GM12878 (cell line): ENCODE results near the gene TSGA10. TPM values are rescaled to one million over a fixed set of nuclear protein-coding genes. Genes with fewer than 3 reads are reported as not detected.

Source experiments
- ATAC-seq: fragments of 200-7000 bp; cut with Tn5 transposase; 3 replicates; pipeline ENCODE4 v1.9.1; 2020; ENCODE audit warnings: mild to moderate bottlenecking, moderate library complexity
- BruUV-seq: library from RNA; stranded (reverse); fragments of 400-500 nt; replicated peaks from 2 replicates; lab custom pipeline; 2021; lab: Mats Ljungman, UMichigan
- CTCF ChIA-PET: fragments of 300-600 bp; sonication (Branson Sonifier 250); formaldehyde crosslinking; extraction: SDS; loops from one replicate; lab custom pipeline; 2021; ENCODE audit warnings: inconsistent platforms; lab: Yijun Ruan, JAX
- POLR2A ChIA-PET: fragments of 350-600 bp; formaldehyde crosslinking; extraction: SDS; loops from one replicate; lab custom pipeline; 2021; ENCODE audit warnings: inconsistent platforms; lab: Charles Lee
- RAD21 ChIA-PET: fragments of 300-600 bp; sonication (Branson Sonifier 250); formaldehyde crosslinking; loops from one replicate; lab custom pipeline; 2023; ENCODE audit warnings: antibody characterized with exemption; ENCODE audit not compliant: unreplicated experiment; lab: Charles Lee
- SMC1A ChIA-PET: fragments of 300-600 bp; sonication (Branson Sonifier 250); formaldehyde crosslinking; loops from one replicate; lab custom pipeline; 2023; ENCODE audit not compliant: unreplicated experiment, uncharacterized antibody; lab: Charles Lee
- DNase-seq: peaks from one replicate; pipeline ENCODE4 v3.0.0-alpha.2; 2011; ENCODE audit warnings: low read depth, low spot score
- FAIRE-seq: peaks from 3 replicates; lab custom pipeline; 2011; peaks lifted over from hg19 to GRCh38; lab: Jason Lieb, UNC
- H2AFZ ChIP-seq: 2 replicates; pipeline ENCODE4 v1.6.0; 2011; ENCODE audit warnings: low read depth, low read length, control low read depth; ENCODE audit not compliant: control insufficient read depth
- H3K27ac ChIP-seq: 2 replicates; pipeline ENCODE4 v1.5.1; 2011; ENCODE audit warnings: control low read depth; ENCODE audit not compliant: control insufficient read depth, insufficient read depth
- H3K27me3 ChIP-seq, 2 experiments: replicated peaks in 1 of 2; 2 replicates each; pipeline versions ENCODE4 v1.6.0 to v1.6.1; 2011; ENCODE audit warnings: low read length in 1 of 2; ENCODE audit not compliant: control insufficient read depth in 2 of 2, insufficient read depth in 2 of 2
- H3K36me3 ChIP-seq, 2 experiments: 2 replicates each; pipeline ENCODE4 v1.5.1; 2011; ENCODE audit warnings: low read length in 1 of 2; ENCODE audit not compliant: control insufficient read depth in 2 of 2, insufficient read depth in 2 of 2
- H3K4me1 ChIP-seq: 2 replicates; pipeline ENCODE4 v1.6.1; 2011; ENCODE audit warnings: mild to moderate bottlenecking, low read length, moderate library complexity, mixed read lengths; ENCODE audit not compliant: control insufficient read depth, insufficient read depth
- H3K4me2 ChIP-seq: 2 replicates; pipeline ENCODE4 v1.6.0; 2011; ENCODE audit warnings: control low read depth; ENCODE audit not compliant: control insufficient read depth, insufficient read depth
- H3K4me3 ChIP-seq: fragments of 200-600 bp; sonication (generic); 2 replicates; pipeline ENCODE4 v1.5.1; 2016
- H3K79me2 ChIP-seq: 2 replicates; pipeline ENCODE4 v1.6.0; 2011; ENCODE audit warnings: low read length; ENCODE audit not compliant: control insufficient read depth, insufficient read depth
- H3K9ac ChIP-seq: 2 replicates; pipeline ENCODE4 v1.8.0; 2011; ENCODE audit warnings: low read length, control low read depth, mixed read lengths; ENCODE audit not compliant: control insufficient read depth, insufficient read depth
- H3K9me3 ChIP-seq: replicated peaks from 3 replicates; pipeline ENCODE4 v1.5.1; 2011; ENCODE audit warnings: mild to moderate bottlenecking, low read length; ENCODE audit not compliant: control insufficient read depth, insufficient read depth
- H4K20me1 ChIP-seq: 2 replicates; pipeline ENCODE4 v1.6.0; 2011; ENCODE audit not compliant: control insufficient read depth, insufficient read depth
- CEBPB ChIP-seq, 2 experiments: fragments of 150-350 bp in 1 of 2; IDR thresholded peaks; 2 replicates each; pipeline ENCODE4 v1.6.1; 2012 to 2014; ENCODE audit warnings: low read depth in 2 of 2, low read length in 2 of 2, borderline replicate concordance in 1 of 2, inconsistent platforms in 1 of 2
- CREM ChIP-seq: IDR thresholded peaks from 2 replicates; pipeline ENCODE4 v1.6.1; 2014; ENCODE audit warnings: antibody characterized with exemption, low read depth
- CTCF ChIP-seq, 3 experiments: IDR thresholded peaks in 2 of 3; conservative IDR thresholded peaks in 1 of 3; 2 replicates each; pipeline ENCODE4 v1.5.1; 2011; ENCODE audit warnings: low read depth in 3 of 3, low read length in 3 of 3, mild to moderate bottlenecking in 3 of 3, control low read depth in 2 of 3, moderate library complexity in 2 of 3, inconsistent platforms in 1 of 3, mixed read lengths in 1 of 3; ENCODE audit not compliant: control insufficient read depth in 2 of 3, insufficient read depth in 1 of 3; ENCODE audit errors: extremely low read depth in 1 of 3
- HDAC6 ChIP-seq: fragments of 200-600 bp; sonication (generic); IDR thresholded peaks from one replicate; pipeline ENCODE4 v1.8.0; 2017; ENCODE audit warnings: antibody characterized with exemption; ENCODE audit not compliant: unreplicated experiment
- JUND ChIP-seq: IDR thresholded peaks from 2 replicates; pipeline ENCODE4 v1.6.1; 2012; ENCODE audit warnings: low read depth, mild to moderate bottlenecking, low read length, improper control_type of control experiment, moderate library complexity
- MAX ChIP-seq: IDR thresholded peaks from 2 replicates; pipeline ENCODE4 v1.6.1; 2012; ENCODE audit warnings: low read depth, low read length, improper control_type of control experiment
- NFIC ChIP-seq: IDR thresholded peaks from 2 replicates; pipeline ENCODE4 v1.6.1; 2012; ENCODE audit warnings: low read depth, mild to moderate bottlenecking, inconsistent platforms, low read length, moderate library complexity
- NFYB ChIP-seq: IDR thresholded peaks from 2 replicates; pipeline ENCODE4 v1.6.1; 2011; ENCODE audit warnings: low read depth, mild to moderate bottlenecking, low read length, improper control_type of control experiment, moderate library complexity; ENCODE audit not compliant: insufficient read depth
- POLR2AphosphoS5 ChIP-seq: IDR thresholded peaks from 2 replicates; pipeline ENCODE4 v1.6.1; 2011; ENCODE audit warnings: mild to moderate bottlenecking, low read length, inconsistent platforms
- SMAD1 ChIP-seq: fragments of 450-650 bp; IDR thresholded peaks from 2 replicates; pipeline ENCODE4 v1.6.1; 2018; ENCODE audit warnings: mild to moderate bottlenecking, low read depth; ENCODE audit not compliant: partially characterized antibody
- SMARCA5 ChIP-seq: fragments of 450-650 bp; IDR thresholded peaks from 2 replicates; pipeline ENCODE4 v1.6.1; 2017; ENCODE audit warnings: mild to moderate bottlenecking
- SP1 ChIP-seq: IDR thresholded peaks from one replicate; pipeline ENCODE4 v1.6.1; 2011; ENCODE audit warnings: low read depth, low read length
- SREBF1 ChIP-seq: IDR thresholded peaks from 2 replicates; pipeline ENCODE4 v1.6.1; 2012; ENCODE audit warnings: mild to moderate bottlenecking, low read length
- USF2 ChIP-seq: IDR thresholded peaks from 2 replicates; pipeline ENCODE4 v1.6.1; 2011; ENCODE audit warnings: low read depth, low read length, improper control_type of control experiment, borderline replicate concordance
- WGBS: methylation state at CpG from one replicate; pipeline ENCODE4 v1.1.6; 2016; ENCODE audit warnings: low lambda C conversion rate; ENCODE audit not compliant: insufficient replicate concordance, insufficient coverage; ENCODE audit errors: missing lambda C conversion rate; 5-methylcytosine and 5-hydroxymethylcytosine counted together
- in situ Hi-C: fragments of 300-500 bp; cut with MboI; formaldehyde crosslinking; loops from 9 replicates; pipeline ENCODE4 v1.14.3; 2018; ENCODE audit warnings: mixed read lengths
- intact Hi-C: fragments of 100-400 bp; cut with micrococcal nuclease; formaldehyde crosslinking; loops from one replicate; pipeline ENCODE4 v1.14.2; 2022; ENCODE audit not compliant: unreplicated experiment
- polyA plus RNA-seq, 11 experiments: library from polyadenylated mRNA; depleted of rRNA in 4 of 11; unstranded in 6 of 11; stranded (reverse) in 5 of 11; fragments of >200 nt; fragmentation: Nextera tagmentation in 4 of 11; fragmentation: Illumina TruSeq in 1 of 11; extraction: Ambion mirVana in 4 of 11; extraction: Trizol in 1 of 11; gene quantifications; 1 replicate in 1 of 11; 2 replicates in 10 of 11; pipeline versions ENCODE4 v1.2.1 to v1.2.3, GENCODE V29; 2011 to 2016; ENCODE audit warnings: inconsistent platforms in 2 of 11, missing spikeins in 2 of 11, low read depth in 1 of 11
- total RNA-seq, 4 experiments: library from RNA; depleted of rRNA in 3 of 4; stranded (reverse); fragments of >200 nt in 3 of 4; fragmentation: Illumina TruSeq in 1 of 4; extraction: Trizol in 1 of 4; gene quantifications; 2 replicates each; pipeline versions ENCODE4 v1.2.1 to v1.2.3, GENCODE V29; 2013 to 2021
- TF ChIP-seq, protein P1 (sequence below): fragments of 450-650 bp; conservative IDR thresholded peaks from 2 replicates; pipeline ENCODE4 v1.6.1; 2017; ENCODE audit warnings: mild to moderate bottlenecking, moderate library complexity
- TF ChIP-seq, protein P2 (sequence below): fragments of 150-350 bp; IDR thresholded peaks from 2 replicates; pipeline ENCODE4 v1.6.1; 2016; ENCODE audit warnings: low read depth, low read length

Gene TSGA10
- total and polyA plus RNA-seq, 10 of the 15 experiments (the other 5 are each of a cell fraction or from before 2014, with no cell fraction given) = 5.3 to 13.5 (median 8.6) TPM

- Histone ChIP-seq H3K4me1 (no peaks in the 10 kb centered on the region), H4K20me1 (no peaks in the 10 kb centered on the region), H3K9me3 (no peaks in the 10 kb centered on the region), H3K9ac (no peak overlapping the region), H2AFZ (no peak overlapping the region)
- DNase-seq = no peak
- SMC1A ChIA-PET = no interaction called here
- POLR2A ChIA-PET = no interaction called here
- intact Hi-C loops = no loop called here
- BruUV-seq = no TSS peak
- no peak for FAIRE-seq
- 55% methylated on average over 8 of the region's 8 CpGs for WGBS
- CTCF ChIA-PET = no interaction called here
- TF ChIP-seq CREM (no peak), CEBPB (IDR thresholded peaks at IDR 0.05; ENCODE audit: borderline replicate concordance in 1 of 2, low read depth in 2 of 2, low read length in 2 of 2) (no peak), POLR2AphosphoS5 (no peak), SMAD1 (no peak), SMARCA5 (no peak), CTCF (IDR thresholded peaks at IDR 0.05 in 2 of 3, conservative IDR thresholded peaks at IDR 0.05 in 1 of 3; ENCODE audit: control insufficient read depth in 2 of 3, extremely low read depth in 1 of 3, insufficient read depth in 1 of 3, low read depth in 3 of 3, low read length in 3 of 3) (no peak), HDAC6 (no peak), USF2 (no peak), JUND (no peak), NFIC (no peak), NFYB (no peak), MAX (no peak), SREBF1 (no peak), SP1 (no peak)
- TF ChIP-seq, protein P1, sequence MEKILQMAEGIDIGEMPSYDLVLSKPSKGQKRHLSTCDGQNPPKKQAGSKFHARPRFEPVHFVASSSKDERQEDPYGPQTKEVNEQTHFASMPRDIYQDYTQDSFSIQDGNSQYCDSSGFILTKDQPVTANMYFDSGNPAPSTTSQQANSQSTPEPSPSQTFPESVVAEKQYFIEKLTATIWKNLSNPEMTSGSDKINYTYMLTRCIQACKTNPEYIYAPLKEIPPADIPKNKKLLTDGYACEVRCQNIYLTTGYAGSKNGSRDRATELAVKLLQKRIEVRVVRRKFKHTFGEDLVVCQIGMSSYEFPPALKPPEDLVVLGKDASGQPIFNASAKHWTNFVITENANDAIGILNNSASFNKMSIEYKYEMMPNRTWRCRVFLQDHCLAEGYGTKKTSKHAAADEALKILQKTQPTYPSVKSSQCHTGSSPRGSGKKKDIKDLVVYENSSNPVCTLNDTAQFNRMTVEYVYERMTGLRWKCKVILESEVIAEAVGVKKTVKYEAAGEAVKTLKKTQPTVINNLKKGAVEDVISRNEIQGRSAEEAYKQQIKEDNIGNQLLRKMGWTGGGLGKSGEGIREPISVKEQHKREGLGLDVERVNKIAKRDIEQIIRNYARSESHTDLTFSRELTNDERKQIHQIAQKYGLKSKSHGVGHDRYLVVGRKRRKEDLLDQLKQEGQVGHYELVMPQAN = no peak
- TF ChIP-seq, protein P2, sequence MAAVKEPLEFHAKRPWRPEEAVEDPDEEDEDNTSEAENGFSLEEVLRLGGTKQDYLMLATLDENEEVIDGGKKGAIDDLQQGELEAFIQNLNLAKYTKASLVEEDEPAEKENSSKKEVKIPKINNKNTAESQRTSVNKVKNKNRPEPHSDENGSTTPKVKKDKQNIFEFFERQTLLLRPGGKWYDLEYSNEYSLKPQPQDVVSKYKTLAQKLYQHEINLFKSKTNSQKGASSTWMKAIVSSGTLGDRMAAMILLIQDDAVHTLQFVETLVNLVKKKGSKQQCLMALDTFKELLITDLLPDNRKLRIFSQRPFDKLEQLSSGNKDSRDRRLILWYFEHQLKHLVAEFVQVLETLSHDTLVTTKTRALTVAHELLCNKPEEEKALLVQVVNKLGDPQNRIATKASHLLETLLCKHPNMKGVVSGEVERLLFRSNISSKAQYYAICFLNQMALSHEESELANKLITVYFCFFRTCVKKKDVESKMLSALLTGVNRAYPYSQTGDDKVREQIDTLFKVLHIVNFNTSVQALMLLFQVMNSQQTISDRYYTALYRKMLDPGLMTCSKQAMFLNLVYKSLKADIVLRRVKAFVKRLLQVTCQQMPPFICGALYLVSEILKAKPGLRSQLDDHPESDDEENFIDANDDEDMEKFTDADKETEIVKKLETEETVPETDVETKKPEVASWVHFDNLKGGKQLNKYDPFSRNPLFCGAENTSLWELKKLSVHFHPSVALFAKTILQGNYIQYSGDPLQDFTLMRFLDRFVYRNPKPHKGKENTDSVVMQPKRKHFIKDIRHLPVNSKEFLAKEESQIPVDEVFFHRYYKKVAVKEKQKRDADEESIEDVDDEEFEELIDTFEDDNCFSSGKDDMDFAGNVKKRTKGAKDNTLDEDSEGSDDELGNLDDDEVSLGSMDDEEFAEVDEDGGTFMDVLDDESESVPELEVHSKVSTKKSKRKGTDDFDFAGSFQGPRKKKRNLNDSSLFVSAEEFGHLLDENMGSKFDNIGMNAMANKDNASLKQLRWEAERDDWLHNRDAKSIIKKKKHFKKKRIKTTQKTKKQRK = no peak
- TF ChIP-seq, all 136 proteins: peak for 0
- H3K4me3 ChIP-seq = no peak overlapping the region
- no peak for ATAC-seq
- no peak overlapping the region for H3K4me2 ChIP-seq
- no peak overlapping the region for H3K27ac ChIP-seq
- H3K36me3 ChIP-seq = no peaks in the 10 kb centered on the region
- no peaks in the 10 kb centered on the region for H3K79me2 ChIP-seq
- RAD21 ChIA-PET = interaction anchor here (0.6 kb wide), 1 partner anchor 298 kb away, joined by 3 read pairs; no protein-coding TSS in a partner anchor
- no peaks in the 10 kb centered on the region for H3K27me3 ChIP-seq
- in situ Hi-C loops = no loop called here
Measured at GRCh38 chr2:98947554-98947953, 207.2 kb downstream of the TSGA10 start.
